Stimulated activated CD8-positive, alpha-beta memory T cell treated with anti-CD3 and anti-CD28 coated beads, Interleukin-7, amount 100 ng/mL, for 1 hour (primary cell): ENCODE data around the gene GLG1.
A peak's percentile ranks its signal among the peaks of the same experiment; 100 is the strongest.

Experiments
- DNase-seq, 2 donors: peaks; one replicate each; pipeline ENCODE4 v3.0.0-alpha.2; 2020; ENCODE audit warnings: low read depth in 2 of 2

GLG1 gene

DNA sequence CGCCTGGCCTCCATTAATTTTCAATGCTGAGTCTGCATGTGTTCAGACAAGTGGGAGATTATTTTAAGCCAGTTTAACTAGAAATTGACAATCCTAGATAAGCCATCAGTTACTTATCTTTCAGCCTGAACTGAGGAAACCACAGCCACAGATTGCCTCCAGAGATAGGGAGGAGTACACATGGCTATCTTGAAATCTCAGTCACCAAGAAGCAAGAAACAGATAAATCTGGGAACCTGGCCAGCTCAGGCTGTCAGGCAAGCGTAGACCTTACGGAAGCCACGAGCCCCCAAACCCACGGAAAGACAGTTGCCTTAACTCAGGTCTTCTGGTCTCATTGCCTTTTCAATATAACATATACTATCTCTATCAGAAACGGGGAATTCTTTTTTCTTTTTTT is 2.0 kb upstream of the GLG1 start:
- peak in 1 of 2 donors; percentile 13 for DNase-seq

DNA sequence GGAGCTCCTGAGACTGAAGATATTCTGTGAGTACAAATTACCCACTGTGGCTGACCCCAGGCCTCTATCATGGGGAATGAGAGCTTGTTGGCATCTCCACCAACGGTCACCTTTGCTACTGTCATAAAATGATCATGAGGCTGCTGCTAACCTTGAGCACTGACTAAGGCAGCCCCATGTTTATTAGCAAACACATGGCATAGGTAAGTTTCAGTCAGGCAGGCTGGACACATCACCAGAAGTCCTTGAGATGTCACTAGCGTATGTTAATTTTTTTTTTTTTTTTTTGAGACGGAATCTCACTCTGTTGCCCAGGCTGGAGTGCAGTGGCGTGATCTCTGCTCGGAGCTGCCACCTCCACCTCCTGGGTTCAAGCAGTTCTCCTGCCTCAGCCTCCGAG is 1.5 kb upstream of the GLG1 start:
- no peak for DNase-seq

DNA sequence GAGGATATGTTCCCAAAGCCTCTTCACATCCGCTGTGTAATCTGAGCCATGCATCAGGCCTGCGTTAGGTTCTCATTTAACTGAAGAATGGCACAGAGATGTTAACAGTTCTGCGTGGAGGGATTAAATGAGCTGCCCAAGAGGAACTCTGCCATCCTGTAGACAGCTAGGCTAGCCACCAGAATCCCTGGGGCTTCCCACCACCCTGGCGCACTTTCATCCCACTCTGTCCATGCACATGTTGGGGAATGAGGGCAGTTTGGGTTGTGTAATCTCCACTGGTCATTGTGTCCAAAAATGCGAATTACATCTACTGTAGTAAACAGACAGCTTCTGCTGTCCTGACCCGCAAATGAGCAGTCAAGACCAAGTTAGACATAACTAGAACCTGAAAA is 1.0 kb upstream of the GLG1 start:
- no peak for DNase-seq

DNA sequence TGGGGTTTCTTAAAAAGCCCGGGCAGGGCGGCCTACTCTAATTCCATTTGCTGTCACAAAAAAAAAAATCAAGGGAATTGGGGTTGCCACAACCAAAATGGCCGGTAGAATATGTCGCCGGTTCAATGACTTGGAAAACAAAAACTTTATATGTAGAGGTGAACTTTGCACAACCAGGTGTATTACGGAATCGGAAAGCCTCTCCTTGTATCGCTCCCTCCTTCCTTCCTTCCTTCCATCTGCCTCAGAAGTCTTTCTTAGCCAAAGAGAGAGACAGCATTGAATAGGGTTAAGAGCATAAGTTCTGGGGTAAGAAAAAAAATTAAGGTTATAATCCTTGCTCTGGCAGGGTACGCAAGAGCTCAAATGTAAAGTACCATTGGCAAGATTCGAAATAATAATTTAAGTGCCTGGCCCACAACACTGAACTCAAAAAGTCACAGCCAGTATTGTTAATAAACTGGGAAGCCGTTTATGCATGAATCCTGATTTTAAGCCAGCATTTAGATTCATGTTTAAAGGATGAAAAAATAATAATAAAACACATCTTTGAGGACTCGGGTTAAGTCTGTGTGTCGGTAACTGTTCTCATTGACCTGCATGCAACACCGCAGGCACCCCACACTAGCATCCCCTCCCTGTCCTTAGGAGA is 522 bp upstream of the GLG1 start:
- no peak for DNase-seq

DNA sequence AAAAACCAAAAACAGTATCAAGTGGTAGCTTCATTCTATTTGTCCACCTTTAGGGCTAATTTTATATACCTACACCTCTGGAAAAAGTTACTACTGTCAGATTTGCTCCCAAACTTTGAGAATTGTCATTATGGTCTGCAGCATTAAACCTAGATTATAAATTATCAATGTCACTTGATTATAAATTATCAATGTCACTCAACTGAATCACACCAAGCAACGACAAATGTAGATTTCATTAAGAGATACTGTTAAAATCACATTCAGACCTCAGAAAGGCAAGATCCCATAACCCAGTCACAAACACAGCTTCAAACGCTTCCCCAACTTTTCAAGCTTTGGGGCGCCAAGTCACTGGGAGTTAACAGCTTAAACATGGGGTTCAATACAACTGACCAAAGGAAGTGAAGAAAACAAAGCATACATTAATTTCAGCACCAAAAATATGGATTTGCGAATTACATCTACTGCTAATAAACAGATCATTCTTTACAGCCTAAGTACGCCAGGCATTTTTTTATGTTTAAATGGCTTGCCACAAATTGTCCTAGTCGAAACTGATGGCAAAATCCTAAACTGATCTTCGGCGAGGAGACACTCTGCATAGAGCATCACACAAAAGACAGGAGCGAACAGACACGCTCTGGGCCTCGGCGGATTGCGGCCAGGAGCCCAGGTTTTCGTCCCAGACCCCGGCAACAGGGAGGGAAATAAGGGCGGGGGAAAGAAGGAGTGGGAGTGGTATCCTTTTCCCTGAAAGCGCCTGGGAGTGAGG is 981 bp downstream of the GLG1 start:
- no peak for DNase-seq

DNA sequence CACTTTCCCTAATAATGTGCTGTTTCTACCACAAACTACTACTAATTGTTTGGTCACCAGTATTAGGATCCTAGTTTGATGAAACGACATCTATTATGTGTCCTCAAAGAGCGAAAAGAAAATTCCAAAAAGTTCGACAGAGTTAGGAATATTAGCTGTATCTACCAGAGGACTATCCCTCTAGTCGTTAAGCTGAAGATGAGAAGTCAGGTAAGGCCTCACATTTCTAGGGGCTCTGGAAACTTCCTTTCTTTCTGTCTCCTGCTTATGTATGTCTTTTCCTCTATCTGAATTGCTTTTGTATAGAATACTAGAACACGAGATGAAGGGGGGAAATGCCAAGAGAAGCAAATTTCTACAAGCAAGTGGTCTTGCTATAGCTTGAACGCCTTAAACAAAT is 1.6 kb downstream of the GLG1 start:
- no peak for DNase-seq

DNA sequence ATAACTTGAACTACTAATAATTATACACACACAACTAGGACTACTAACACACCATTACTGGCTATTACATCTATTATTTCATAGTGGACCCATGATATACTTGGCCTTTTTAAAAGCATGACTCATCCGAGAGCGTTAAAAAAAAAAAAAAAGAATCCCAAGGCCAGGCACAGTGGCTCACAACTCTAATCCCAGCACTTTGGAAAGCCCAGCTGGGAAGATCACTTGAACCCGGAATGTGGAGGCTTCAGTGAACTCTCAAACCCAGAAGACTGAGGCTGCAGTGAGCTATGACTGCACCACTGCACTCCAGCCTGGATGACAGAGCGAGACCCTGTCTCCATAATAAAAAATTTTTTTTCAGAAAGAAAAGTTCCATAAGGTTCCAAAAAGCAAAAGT is 3.1 kb downstream of the GLG1 start:
- DNase-seq, result no peak

DNA sequence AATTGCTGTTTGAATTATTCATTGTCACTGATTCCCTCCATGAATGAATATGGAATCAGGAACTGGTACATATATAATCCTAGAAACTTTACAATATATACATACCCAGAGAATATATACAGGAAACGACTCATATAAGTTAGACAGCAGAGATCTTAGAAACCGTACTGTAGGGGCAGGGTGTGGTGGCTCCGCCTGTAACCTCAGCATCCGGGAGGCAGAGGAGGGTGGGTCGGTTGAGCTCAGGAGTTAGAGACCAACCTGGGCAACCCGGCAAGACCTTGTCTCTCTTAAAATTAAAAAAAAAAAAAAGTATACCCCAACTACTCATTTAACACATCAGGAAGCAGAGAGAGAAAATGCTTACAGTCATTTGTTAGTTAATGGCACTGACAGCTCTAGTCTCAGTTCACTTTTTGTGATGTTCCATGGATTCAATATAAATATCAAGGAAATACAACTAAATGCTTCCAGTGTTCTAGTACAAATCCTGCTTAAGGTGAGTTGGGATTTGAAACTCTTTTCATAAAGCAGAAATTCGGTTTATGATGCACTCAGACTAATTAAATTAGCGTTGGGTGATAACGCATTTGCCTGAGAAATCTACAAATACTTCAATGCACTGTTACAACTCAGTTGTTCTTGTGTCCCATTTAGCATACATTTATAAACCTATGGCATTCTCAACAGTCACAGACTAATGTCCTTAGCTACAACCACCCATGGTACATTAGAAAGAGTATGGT is 5.6 kb downstream of the GLG1 start:
- peak; percentile 11 to 22 for DNase-seq

DNA sequence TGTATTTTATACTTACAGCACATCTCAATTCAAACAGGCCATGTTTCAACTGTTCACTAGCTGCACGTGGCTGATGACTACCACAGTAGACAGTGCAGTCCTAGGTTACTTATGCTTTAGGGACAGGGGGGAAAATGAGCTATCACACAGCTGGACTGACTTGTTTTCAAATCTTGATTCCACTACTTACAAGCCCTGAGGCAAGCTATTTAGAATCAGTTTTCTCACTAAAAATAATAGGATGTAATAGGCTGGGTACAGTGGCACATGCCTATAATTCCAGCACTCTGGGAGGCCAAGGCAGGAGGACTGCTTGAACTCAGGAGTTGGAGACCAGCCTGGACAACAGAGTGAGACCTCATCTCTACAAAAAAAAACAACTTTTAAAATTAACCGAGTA is 10.3 kb downstream of the GLG1 start:
- DNase-seq, result no peak

DNA sequence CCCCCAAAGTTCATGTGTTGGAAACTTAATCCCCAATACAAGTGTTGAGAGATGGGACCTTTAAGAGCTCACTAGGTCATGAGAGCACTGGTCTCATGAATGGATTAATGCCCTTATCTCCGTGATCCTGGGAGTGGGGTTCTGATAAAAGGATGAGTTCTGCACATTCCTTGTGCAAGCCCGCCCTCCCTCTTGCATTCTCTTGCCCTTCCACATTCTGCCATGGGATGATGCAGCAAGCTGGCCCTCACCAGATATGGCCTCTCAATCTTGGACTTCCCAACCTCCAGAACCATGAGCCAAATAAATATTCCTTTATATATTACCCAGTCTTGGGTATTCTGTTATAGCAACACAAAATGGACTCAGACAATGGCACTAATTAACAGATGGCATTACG is 14.1 kb downstream of the GLG1 start:
- no peak for DNase-seq

DNA sequence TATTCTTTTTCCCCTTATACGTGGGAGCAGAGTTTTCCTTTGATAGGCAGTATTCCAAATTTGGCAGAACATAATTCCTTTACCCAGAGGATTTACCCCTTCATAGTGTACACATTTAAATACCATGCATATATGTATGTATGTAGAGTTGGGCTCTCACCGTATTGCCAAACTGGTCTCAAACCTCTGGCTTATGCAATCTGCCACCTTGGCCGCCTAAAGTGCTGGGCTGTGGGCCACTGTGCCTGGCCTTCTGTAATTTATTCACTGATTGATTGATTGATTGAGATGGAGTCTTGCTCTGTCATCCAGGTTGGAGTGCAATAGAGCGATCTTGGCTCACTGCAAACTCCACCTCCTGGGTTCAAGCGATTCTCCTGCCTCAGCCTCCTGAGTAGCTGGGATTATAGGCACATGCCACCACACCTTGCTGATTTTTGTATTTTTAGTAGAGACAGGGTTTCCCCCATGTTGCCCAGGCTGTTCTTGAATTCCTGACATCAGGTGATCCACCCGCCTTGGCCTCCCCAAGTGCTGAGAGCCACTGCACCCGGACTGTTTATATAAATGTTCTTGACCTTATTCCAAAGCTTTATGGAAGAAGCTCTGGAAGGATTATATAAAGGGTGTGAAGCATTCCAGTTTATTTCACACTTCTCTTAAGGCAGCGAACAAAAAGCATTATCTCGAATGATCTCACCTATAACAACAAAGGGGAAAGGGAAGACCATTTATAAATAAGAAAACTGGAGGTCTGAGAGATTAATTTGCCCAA is 14.9 kb downstream of the GLG1 start:
- no peak for DNase-seq

DNA sequence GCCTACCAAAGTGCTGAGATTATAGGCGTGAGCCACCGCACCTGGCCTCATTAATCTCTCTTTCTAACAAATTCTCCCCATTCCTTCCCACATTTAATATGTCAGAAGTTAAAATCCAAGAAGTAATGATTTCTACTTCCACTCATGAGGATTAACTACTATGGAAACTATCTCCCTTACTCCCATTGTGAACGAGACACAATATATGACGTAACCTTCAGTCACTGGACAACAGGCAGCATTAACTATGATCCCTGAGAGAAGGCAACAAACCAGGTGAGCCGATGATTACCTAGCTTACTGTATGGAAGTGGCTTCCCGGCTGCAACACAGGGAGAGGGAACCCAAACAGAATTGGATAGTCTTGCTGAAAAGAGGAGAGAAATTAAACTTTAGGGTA is 20.0 kb downstream of the GLG1 start:
- DNase-seq, result no peak

DNA sequence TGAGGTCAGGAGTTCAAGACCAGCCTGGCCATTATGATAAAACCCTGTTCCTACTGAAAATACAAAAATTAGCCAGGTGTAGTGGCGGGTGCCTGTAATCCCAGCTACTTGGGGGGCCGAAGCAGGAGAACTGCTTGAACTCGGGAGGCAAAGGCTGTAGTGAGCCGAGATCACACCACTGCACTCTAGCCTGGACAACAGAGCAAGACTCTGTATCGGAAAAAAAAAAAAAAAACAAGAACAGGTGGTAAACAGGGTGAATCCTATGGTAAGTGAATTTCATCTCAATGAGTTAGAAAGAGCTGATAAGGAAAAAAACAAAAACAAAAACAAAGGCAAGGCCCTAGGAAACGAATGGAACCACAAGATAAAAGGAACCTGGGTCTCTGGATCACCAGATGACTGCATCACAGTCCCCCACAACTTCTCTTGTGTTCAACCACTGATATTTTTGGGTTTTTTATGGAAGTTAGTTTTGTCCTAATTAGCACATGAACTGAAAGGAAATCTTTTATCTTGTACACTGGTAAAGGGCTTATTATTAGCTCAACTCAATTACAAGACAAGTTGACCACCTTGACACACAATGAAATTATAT is 21.0 kb downstream of the GLG1 start:
- no peak for DNase-seq

DNA sequence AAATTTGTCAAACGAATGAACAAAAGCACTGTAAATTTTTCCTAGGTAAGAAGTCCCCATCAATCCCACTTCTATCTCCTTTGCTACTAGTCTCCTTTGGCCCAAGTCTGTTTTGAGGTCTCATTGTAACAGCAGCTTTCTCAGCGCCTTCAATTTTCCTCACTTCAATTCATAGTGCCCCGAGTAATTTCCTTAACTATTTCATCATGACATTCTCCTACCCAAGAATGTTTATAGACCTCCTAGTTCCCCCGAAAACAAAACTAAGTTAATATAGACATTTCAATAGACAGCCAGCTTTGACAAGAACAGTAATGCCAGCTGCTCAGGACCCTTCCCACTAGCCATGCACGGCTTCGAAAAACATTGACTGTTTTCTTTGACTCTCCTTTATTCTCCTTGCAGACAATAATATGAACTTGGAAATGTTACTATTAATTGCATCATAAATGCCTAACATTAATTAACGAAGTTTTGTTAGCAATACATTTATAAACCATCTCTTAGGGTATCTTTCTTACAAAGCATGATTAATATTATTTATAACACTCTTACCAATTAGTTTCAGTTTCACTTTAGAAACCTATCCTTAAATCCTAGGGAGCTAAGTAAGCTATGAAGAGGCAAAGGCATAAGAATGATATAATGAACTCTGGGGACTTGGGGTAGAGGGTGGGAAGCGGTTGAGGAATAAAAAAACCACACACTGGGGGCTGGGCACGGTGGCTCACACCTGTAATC is 22.8 kb downstream of the GLG1 start:
- DNase-seq, result no peak

DNA sequence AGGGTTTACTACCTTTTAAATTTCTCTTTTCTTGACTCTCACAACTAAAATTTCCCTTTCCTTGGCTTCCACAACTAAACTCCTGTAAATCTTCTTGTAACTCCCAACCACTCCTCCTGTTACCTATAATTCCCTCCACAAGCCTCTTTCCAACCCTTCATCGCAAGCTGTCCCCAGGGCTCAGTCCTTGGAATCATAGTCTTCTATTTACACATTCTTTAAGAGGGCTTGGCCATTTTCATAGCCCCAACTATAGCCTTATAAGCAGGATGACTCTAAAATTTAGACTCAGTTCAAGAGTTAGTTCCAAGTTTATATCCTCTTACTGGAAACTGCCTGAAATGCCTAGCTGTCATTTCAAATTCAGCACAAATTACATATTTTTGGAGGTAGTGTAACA is 23.9 kb downstream of the GLG1 start:
- no peak for DNase-seq

DNA sequence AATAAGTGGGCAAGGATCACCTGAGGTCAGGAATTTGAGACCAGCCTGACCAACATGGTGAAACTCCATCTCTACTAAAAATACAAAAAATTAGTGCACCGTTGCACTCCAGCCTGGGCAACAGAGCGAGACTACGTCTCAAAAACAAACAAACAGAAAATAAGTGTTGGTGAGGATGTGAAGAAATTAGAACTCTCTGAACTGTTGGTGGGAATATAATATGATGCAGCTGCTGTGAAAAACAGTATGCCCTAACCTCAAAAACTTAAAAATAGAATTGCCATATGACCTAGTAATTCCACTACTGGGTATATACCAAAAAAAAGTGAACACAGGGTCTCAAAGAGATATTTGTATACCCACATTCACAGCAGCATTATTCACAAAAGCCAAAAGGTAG is 26.1 kb downstream of the GLG1 start:
- no peak for DNase-seq

DNA sequence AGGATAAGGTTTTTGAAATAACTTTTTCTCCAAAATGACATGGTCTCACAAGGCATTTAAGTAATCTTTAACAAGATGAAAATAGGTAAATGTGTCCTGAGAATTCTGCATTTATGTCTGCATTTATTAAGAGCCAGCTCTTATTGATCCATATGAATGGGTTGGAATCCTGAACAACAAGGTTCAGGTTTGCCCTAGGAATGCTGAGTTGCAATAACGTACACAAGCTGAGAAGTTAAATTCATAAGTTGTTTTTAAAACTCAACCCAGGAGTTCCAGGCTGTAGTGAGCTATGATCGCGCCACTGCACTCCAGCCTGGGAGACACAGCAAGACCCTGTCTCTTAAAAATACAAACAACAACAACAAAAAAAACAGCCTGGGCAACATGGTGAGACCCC is 28.1 kb downstream of the GLG1 start:
- DNase-seq, result no peak

DNA sequence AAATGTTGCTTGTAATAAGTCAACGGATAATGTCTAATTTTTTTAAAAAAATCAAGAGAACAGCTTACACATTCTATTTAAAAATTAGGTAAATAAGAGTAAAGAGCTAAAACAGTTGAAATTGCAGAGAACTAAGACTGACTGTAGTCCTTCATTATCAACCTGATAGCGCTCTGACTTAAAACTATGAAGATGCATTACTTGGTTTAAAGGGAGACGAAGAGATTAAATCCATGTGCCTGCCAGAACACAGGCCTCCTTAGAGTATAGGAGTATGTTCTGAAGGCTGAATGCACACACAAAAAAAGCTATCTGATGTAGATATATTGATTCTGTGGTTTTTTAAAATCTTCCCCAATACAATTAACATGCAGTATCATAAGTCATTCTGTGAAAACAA is 28.5 kb downstream of the GLG1 start:
- DNase-seq, result no peak

DNA sequence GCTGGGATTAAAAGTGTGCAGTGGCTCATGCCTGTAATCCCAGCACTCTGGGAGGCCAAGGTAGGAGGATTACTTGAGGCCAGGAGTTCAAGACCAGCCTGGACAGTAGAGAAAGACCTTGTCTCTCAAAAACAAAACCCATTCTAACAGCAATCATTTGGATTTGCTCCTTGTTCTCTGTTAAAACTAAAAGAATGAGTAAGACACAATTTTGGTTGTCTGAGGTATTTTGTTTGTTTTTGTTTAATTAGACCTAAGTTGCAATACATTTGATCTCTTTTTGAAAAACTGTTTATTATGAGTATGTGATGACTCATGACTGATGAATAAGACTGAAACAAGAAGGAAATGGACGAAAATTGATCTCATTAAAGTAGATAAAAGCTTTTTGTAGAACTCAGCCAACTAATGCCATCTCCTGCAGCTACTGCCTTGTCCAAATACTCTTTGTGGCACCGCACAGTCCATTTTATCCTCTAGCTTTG is 29.0 kb downstream of the GLG1 start:
- DNase-seq, result no peak

DNA sequence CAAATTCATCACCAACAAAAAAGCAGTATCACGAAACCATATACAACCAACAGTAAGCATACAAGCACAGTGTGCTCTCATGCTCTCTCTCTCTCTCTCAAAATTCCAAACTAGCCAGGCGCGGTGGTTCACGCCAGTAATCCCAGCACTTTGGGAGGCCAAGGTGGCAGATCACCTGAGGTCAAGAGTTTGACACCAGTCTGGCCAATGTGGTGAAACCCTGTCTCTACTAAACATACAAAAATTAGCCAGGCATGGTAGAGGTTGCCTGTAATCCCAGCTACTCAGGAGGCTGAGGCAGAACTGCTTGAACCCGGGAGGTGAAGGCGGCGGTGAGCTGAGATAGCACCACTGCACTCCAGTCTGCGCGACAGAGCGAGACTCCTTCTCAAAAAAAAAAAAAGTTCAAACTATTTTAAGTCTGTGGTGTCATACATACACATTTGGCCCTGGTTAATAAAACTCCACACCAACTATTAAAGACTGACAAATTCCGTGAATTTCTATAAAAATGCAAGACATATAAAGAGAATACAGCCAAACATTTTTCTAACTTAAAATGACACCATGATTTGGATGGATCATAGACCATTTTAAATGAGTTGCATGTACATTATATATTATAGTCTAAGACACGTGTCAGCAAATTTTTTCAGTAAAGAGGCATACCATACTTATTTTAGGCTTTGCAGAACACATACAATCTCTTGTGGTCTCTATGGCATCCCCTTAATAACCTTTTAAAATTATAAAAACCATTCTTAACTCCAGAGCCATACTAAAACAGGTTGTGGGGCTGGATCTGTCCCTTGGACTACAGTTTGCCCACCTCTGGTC is 30.9 kb downstream of the GLG1 start:
- DNase-seq, result no peak
